OCI-LY1 (cell line): ENCODE data around the gene MLH3.

Source experiments
- H2AFZ ChIP-seq: fragments of 200-600 bp; sonication (generic), shearing (Covaris generic); 2 replicates; pipeline ENCODE4 v1.6.0; 2014; ENCODE audit warnings: antibody characterized with exemption, mild to moderate bottlenecking, low read length
- H3F3A ChIP-seq: fragments of 200-600 bp; sonication (generic), shearing (Covaris generic); 2 replicates; pipeline ENCODE4 v1.6.0; 2014; ENCODE audit warnings: mild to moderate bottlenecking, antibody characterized with exemption, low read length, moderate library complexity; ENCODE audit not compliant: insufficient read depth
- H3K27ac ChIP-seq: fragments of 200-600 bp; sonication (generic); 2 replicates; pipeline ENCODE4 v1.5.1; 2014; ENCODE audit warnings: low read length, mixed run types, mild to moderate bottlenecking, low read depth; ENCODE audit not compliant: poor library complexity, severe bottlenecking
- H3K27me3 ChIP-seq: fragments of 200-600 bp; sonication (generic); 2 replicates; pipeline ENCODE4 v1.6.0; 2014; ENCODE audit warnings: antibody characterized with exemption, mild to moderate bottlenecking, low read length, moderate library complexity; ENCODE audit not compliant: insufficient read depth
- H3K36me3 ChIP-seq: fragments of 200-600 bp; sonication (generic); 2 replicates; pipeline ENCODE4 v1.6.1; 2014; ENCODE audit warnings: mild to moderate bottlenecking, antibody characterized with exemption, low read length, moderate library complexity, mixed read lengths; ENCODE audit not compliant: insufficient read depth
- H3K4me1 ChIP-seq: fragments of 200-600 bp; sonication (generic); 2 replicates; pipeline ENCODE4 v1.5.1; 2014; ENCODE audit warnings: mild to moderate bottlenecking, low read length, moderate library complexity; ENCODE audit not compliant: insufficient read depth, severe bottlenecking
- H3K4me2 ChIP-seq: fragments of 200-600 bp; sonication (generic), shearing (Covaris generic); 2 replicates; pipeline ENCODE4 v1.6.1; 2014; ENCODE audit warnings: low read length
- H3K4me3 ChIP-seq: fragments of 200-600 bp; sonication (generic); 2 replicates; pipeline ENCODE4 v1.5.1; 2014; ENCODE audit warnings: low read length, low read depth, mild to moderate bottlenecking, mixed read lengths; ENCODE audit not compliant: poor library complexity, severe bottlenecking
- H3K79me2 ChIP-seq: fragments of 200-600 bp; shearing (Covaris generic); 2 replicates; pipeline ENCODE4 v1.6.1; 2016; ENCODE audit warnings: mixed run types, low read length, mixed read lengths; ENCODE audit not compliant: insufficient read depth
- H3K9ac ChIP-seq: fragments of 200-600 bp; sonication (generic), shearing (Covaris generic); 2 replicates; pipeline ENCODE4 v1.6.1; 2014; ENCODE audit warnings: mild to moderate bottlenecking, low read length, mixed read lengths
- H3K9me2 ChIP-seq: fragments of 200-600 bp; sonication (generic), shearing (Covaris generic); 2 replicates; pipeline ENCODE4 v1.6.1; 2014; ENCODE audit warnings: low read depth, mild to moderate bottlenecking, low read length, mixed read lengths
- H3K9me3 ChIP-seq: fragments of 200-600 bp; shearing (Covaris generic); 2 replicates; pipeline ENCODE4 v1.6.1; 2014; ENCODE audit warnings: low read length, mixed read lengths
- H4K20me1 ChIP-seq: fragments of 200-600 bp; sonication (generic), shearing (Covaris generic); 2 replicates; pipeline ENCODE4 v1.6.0; 2016; ENCODE audit warnings: mild to moderate bottlenecking, low read length; ENCODE audit not compliant: insufficient read depth
- EZH2 ChIP-seq: fragments of 200-600 bp; sonication (generic), shearing (Covaris generic); IDR thresholded peaks from 2 replicates; pipeline ENCODE4 v1.8.0; 2017; ENCODE audit warnings: borderline replicate concordance, mixed run types, mild to moderate bottlenecking, antibody characterized with exemption, low read length, moderate library complexity, mixed read lengths
- TF ChIP-seq, protein P1 (sequence below): fragments of 200-600 bp; sonication (generic), shearing (Covaris generic); IDR thresholded peaks from 2 replicates; pipeline ENCODE4 v1.5.1; 2017; ENCODE audit warnings: mild to moderate bottlenecking, antibody characterized with exemption, low read length, moderate library complexity, mixed read lengths

Gene MLH3

DNA sequence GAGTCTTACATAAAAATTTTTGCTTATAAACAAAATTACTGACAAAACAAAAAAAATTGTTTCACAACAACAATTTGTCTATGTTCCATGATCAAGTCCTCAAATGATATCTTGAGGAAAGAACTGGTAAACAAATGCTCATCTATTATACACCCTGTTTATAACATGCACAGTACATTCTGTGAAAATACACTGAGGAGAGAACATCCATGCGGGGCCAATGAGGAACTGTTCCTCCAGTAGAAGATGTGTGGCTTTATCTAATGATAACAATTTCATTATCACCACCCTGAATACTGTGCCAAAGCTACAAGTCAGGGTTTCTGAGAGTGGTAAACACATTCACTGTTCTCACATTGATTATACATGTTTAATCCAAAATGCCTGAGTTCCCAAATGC, 10.8 kb downstream of the MLH3 start:
- no peaks in the 10 kb centered on the region for H3F3A ChIP-seq
- H3K27me3 ChIP-seq, result no peaks in the 10 kb centered on the region
- H3K36me3 ChIP-seq, result peaks cover 32% of the 10 kb centered on the region; the same call in 1 of the 2 replicates
- H2AFZ ChIP-seq, result no peak overlapping the region
- no peaks in the 10 kb centered on the region for H3K79me2 ChIP-seq
- no peaks in the 10 kb centered on the region for H3K9me2 ChIP-seq
- no peaks in the 10 kb centered on the region for H3K9me3 ChIP-seq
- no peak overlapping the region for H3K9ac ChIP-seq
- no peaks in the 10 kb centered on the region for H4K20me1 ChIP-seq
- TF ChIP-seq, protein P1, sequence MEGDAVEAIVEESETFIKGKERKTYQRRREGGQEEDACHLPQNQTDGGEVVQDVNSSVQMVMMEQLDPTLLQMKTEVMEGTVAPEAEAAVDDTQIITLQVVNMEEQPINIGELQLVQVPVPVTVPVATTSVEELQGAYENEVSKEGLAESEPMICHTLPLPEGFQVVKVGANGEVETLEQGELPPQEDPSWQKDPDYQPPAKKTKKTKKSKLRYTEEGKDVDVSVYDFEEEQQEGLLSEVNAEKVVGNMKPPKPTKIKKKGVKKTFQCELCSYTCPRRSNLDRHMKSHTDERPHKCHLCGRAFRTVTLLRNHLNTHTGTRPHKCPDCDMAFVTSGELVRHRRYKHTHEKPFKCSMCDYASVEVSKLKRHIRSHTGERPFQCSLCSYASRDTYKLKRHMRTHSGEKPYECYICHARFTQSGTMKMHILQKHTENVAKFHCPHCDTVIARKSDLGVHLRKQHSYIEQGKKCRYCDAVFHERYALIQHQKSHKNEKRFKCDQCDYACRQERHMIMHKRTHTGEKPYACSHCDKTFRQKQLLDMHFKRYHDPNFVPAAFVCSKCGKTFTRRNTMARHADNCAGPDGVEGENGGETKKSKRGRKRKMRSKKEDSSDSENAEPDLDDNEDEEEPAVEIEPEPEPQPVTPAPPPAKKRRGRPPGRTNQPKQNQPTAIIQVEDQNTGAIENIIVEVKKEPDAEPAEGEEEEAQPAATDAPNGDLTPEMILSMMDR, result no peak
- TF ChIP-seq EZH2, result no peak
- H3K4me3 ChIP-seq, result no peak overlapping the region
- H3K4me2 ChIP-seq, result no peak overlapping the region
- peaks cover 8% of the 10 kb centered on the region for H3K4me1 ChIP-seq
- H3K27ac ChIP-seq, result no peak overlapping the region

DNA sequence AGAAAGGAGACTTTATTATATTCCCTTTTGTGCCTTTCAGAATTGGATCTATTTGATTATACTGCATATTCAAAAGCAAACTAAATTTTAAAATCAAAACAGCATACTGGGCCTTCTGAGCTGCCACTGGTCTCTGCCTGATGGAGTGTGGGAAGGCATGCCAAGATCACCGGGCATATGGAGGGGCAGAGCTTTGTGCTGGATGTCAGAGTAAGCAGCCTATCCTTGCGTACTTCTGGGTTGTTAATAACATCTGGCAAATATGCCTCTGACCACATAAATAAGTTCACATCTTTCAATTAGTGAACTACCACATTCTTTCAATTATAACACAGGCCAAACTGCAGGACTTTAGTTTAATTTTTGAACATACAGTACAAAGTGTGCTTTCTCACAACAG, 18.3 kb downstream of the MLH3 start:
- Histone ChIP-seq H3K79me2 (no peaks in the 10 kb centered on the region), H3K27me3 (no peaks in the 10 kb centered on the region), H3K4me3 (no peak overlapping the region), H3K4me1 (no peaks in the 10 kb centered on the region), H3F3A (no peaks in the 10 kb centered on the region), H2AFZ (no peak overlapping the region), H3K9ac (no peak overlapping the region), H4K20me1 (no peaks in the 10 kb centered on the region), H3K4me2 (no peak overlapping the region), H3K9me3 (no peaks in the 10 kb centered on the region), H3K9me2 (no peaks in the 10 kb centered on the region), H3K36me3 (peaks cover 45% of the 10 kb centered on the region; the same call in 1 of the 2 replicates), H3K27ac (no peak overlapping the region)
- TF ChIP-seq EZH2, result no peak
- TF ChIP-seq, protein P1, result no peak

DNA sequence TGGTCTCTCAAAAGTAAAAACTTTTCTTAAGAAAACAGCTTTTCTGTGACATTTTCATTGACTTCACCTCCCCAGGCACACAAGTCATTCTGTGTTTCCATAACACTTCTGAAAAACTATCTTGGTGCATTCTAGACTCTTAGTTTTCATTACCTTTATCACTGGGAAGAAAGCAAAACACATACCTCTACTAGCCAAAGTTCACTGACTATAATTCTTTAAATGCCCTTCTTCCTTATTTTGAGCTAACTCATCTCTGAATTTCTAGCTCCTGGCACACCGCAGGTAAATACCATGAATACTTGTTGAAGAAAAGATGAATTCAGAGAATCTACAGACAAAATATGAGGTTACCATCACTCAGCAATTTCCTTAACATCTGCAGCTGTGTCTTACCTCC, 21.1 kb downstream of the MLH3 start:
- Histone ChIP-seq H3K4me3 (no peak overlapping the region), H2AFZ (no peak overlapping the region)

More for the DNA sequence above, 21.1 kb downstream of the MLH3 start:
- peaks cover 41% of the 10 kb centered on the region; the same call in 1 of the 2 replicates for H3K36me3 ChIP-seq
- H3K9me3 ChIP-seq, result no peaks in the 10 kb centered on the region
- H3K4me2 ChIP-seq, result no peak overlapping the region
- H3K9ac ChIP-seq, result no peak overlapping the region
- TF ChIP-seq EZH2, result no peak
- TF ChIP-seq, protein P1, result no peak
- no peaks in the 10 kb centered on the region for H4K20me1 ChIP-seq
- H3K27me3 ChIP-seq, result no peaks in the 10 kb centered on the region
- H3K79me2 ChIP-seq, result no peaks in the 10 kb centered on the region
- no peaks in the 10 kb centered on the region for H3F3A ChIP-seq
- no peaks in the 10 kb centered on the region for H3K4me1 ChIP-seq
- H3K27ac ChIP-seq, result no peak overlapping the region
- H3K9me2 ChIP-seq, result no peaks in the 10 kb centered on the region
